ENCODE measurements around the gene OGDHL. TPM values are rescaled to one million over a fixed set of nuclear protein-coding genes. Genes with fewer than 3 reads are reported as not detected.
"Not testable (repeated sequence)": the region's sequence is repeated elsewhere in the genome, so short reads cannot be mapped to it uniquely, and the experiment has no call there.

The OGDHL gene
- total RNA-seq, 1 donor from 2014 or later = 2.5 TPM

- Mint-ChIP-seq H3K4me3 (ENCODE audit: unreplicated experiment) (no peak overlapping the region), H3K27me3 (ENCODE audit: unreplicated experiment) (peaks cover 13% of the 10 kb centered on the region), H3K9me3 (ENCODE audit: unreplicated experiment) (peaks cover 3% of the 10 kb centered on the region), H3K36me3 (ENCODE audit: unreplicated experiment) (no peaks in the 10 kb centered on the region), H3K27ac (ENCODE audit: unreplicated experiment) (no peak overlapping the region), H3K4me1 (ENCODE audit: low read depth, unreplicated experiment) (peaks cover 4% of the 10 kb centered on the region)
- TF ChIP-seq, protein P1, sequence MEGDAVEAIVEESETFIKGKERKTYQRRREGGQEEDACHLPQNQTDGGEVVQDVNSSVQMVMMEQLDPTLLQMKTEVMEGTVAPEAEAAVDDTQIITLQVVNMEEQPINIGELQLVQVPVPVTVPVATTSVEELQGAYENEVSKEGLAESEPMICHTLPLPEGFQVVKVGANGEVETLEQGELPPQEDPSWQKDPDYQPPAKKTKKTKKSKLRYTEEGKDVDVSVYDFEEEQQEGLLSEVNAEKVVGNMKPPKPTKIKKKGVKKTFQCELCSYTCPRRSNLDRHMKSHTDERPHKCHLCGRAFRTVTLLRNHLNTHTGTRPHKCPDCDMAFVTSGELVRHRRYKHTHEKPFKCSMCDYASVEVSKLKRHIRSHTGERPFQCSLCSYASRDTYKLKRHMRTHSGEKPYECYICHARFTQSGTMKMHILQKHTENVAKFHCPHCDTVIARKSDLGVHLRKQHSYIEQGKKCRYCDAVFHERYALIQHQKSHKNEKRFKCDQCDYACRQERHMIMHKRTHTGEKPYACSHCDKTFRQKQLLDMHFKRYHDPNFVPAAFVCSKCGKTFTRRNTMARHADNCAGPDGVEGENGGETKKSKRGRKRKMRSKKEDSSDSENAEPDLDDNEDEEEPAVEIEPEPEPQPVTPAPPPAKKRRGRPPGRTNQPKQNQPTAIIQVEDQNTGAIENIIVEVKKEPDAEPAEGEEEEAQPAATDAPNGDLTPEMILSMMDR (IDR thresholded peaks at IDR 0.05; ENCODE audit: partially characterized antibody, unreplicated experiment) = no peak
- DNase-seq = no peak
Measured at GRCh38 chr10:49756641-49757040, 5.5 kb downstream of the OGDHL start.

- Mint-ChIP-seq H3K4me3 (ENCODE audit: unreplicated experiment) (no peak overlapping the region), H3K27me3 (ENCODE audit: unreplicated experiment) (peaks cover 15% of the 10 kb centered on the region), H3K4me1 (ENCODE audit: low read depth, unreplicated experiment) (peaks cover 4% of the 10 kb centered on the region), H3K36me3 (ENCODE audit: unreplicated experiment) (no peaks in the 10 kb centered on the region), H3K27ac (ENCODE audit: unreplicated experiment) (no peak overlapping the region), H3K9me3 (ENCODE audit: unreplicated experiment) (peaks cover 3% of the 10 kb centered on the region)
- no peak for DNase-seq
- TF ChIP-seq, protein P1 (IDR thresholded peaks at IDR 0.05; ENCODE audit: partially characterized antibody, unreplicated experiment) = no peak
Measured at GRCh38 chr10:49756031-49756430, 6.1 kb downstream of the OGDHL start.

DNA sequence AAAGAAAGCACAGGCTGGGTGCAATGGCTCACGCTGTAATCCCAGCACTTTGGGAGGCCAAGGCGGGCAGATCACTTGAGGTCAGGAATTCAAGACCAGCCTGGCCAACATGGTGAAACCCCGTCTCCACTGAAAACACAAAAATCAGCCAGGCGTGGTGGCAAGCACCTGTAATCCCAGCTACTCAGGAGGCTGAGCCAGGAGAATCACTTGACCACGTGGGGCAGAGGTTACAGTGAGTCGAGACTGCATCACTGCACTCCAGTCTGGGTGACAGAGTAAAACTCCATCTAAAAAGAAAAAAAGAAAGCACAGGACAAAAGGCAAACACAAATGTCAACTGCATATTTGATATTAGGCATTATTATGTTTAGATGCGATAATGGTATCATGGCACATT is 7.2 kb downstream of the OGDHL start:
- H3K4me1 Mint-ChIP-seq (ENCODE audit: low read depth, unreplicated experiment); DNase-seq; H3K27ac Mint-ChIP-seq (ENCODE audit: unreplicated experiment); H3K4me3 Mint-ChIP-seq (ENCODE audit: unreplicated experiment); H3K36me3 Mint-ChIP-seq (ENCODE audit: unreplicated experiment); H3K9me3 Mint-ChIP-seq (ENCODE audit: unreplicated experiment): not testable (repeated sequence)
- H3K27me3 Mint-ChIP-seq (ENCODE audit: unreplicated experiment) = peaks cover 19% of the 10 kb centered on the region

DNA sequence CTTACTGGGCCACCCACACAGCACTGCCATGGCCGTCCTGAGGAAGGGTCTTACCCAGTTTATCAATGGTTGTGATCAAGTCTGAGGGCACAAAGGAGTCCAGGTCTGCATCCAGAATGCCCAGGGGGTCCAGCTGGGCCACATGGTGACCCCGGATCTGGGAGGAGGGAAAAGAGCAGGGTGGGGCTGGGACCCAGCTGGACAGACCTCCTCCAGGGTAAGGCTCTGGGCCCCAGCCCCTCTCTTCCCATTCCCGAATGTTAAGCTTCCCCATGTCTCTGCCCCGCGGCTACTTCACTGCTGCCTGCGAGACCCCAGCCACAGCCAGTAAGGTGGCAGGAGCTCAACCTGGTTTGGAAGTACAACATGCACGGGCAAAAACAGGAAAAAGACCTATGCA is 9.5 kb downstream of the OGDHL start:
- Mint-ChIP-seq H3K36me3 (ENCODE audit: unreplicated experiment) (no peaks in the 10 kb centered on the region), H3K27ac (ENCODE audit: unreplicated experiment) (no peak overlapping the region), H3K9me3 (ENCODE audit: unreplicated experiment) (peaks cover 3% of the 10 kb centered on the region), H3K27me3 (ENCODE audit: unreplicated experiment) (peaks cover 19% of the 10 kb centered on the region), H3K4me3 (ENCODE audit: unreplicated experiment) (no peak overlapping the region), H3K4me1 (ENCODE audit: low read depth, unreplicated experiment) (peaks cover 6% of the 10 kb centered on the region)
- TF ChIP-seq, protein P1 (IDR thresholded peaks at IDR 0.05; ENCODE audit: partially characterized antibody, unreplicated experiment) = no peak
- DNase-seq = no peak

GRCh38 chr10:49751636-49752510 is 10.2 kb downstream of the OGDHL start:
- Mint-ChIP-seq H3K4me3 (ENCODE audit: unreplicated experiment) (no peak overlapping the region), H3K36me3 (ENCODE audit: unreplicated experiment) (no peaks in the 10 kb centered on the region), H3K9me3 (ENCODE audit: unreplicated experiment) (peaks cover 3% of the 10 kb centered on the region), H3K27me3 (ENCODE audit: unreplicated experiment) (peaks cover 19% of the 10 kb centered on the region), H3K27ac (ENCODE audit: unreplicated experiment) (no peak overlapping the region), H3K4me1 (ENCODE audit: low read depth, unreplicated experiment) (peaks cover 4% of the 10 kb centered on the region)
- TF ChIP-seq, protein P1 (IDR thresholded peaks at IDR 0.05; ENCODE audit: partially characterized antibody, unreplicated experiment) = no peak
- no peak for DNase-seq

Data from glutamatergic neuron (in vitro differentiated cells).